ENCODE data around the gene OXER1.

GRCh38 chr2:42768706-42769256 is 4.8 kb upstream of the OXER1 start:
- no peak for TF ChIP-seq EZH2 (IDR thresholded peaks at IDR 0.05)
- TF ChIP-seq POLR2AphosphoS5 (IDR thresholded peaks at IDR 0.05; ENCODE audit: borderline replicate concordance, low read depth, low read length), result no peak

Measured in SK-N-MC (cell line).